ENCODE measurements around the gene CACNA1D.

The CACNA1D gene

GRCh38 chr3:53482227-53482626, 12.2 kb upstream of the CACNA1D start:
- no peak overlapping the region for H3K27ac ChIP-seq (ENCODE audit: low read depth in 2 of 2, low read length in 2 of 2)
- no peaks in the 10 kb centered on the region for H3K9me3 ChIP-seq (ENCODE audit: control insufficient read depth in 2 of 2, low read length in 2 of 2)
- no peaks in the 10 kb centered on the region for H3K36me3 ChIP-seq (ENCODE audit: control insufficient read depth in 2 of 2, insufficient read depth in 2 of 2, low read length in 2 of 2)
- H3K4me3 ChIP-seq (ENCODE audit: low read length in 2 of 2) = no peak overlapping the region
- H3K27me3 ChIP-seq (ENCODE audit: control insufficient read depth in 2 of 2, insufficient read depth in 2 of 2, low read length in 2 of 2) = no peaks in the 10 kb centered on the region
- H3K4me1 ChIP-seq (ENCODE audit: control insufficient read depth in 2 of 2, insufficient read depth in 2 of 2, low read length in 2 of 2) = peaks cover 18 to 25% of the 10 kb centered on the region in 2 donors
- H3K9ac ChIP-seq (ENCODE audit: low read depth in 1 of 2, low read length in 2 of 2) = no peak overlapping the region

GRCh38 chr3:53483821-53484220, 10.6 kb upstream of the CACNA1D start:
- Histone ChIP-seq H3K9me3 (ENCODE audit: control insufficient read depth in 2 of 2, low read length in 2 of 2) (no peaks in the 10 kb centered on the region), H3K36me3 (ENCODE audit: control insufficient read depth in 2 of 2, insufficient read depth in 2 of 2, low read length in 2 of 2) (no peaks in the 10 kb centered on the region), H3K27me3 (ENCODE audit: control insufficient read depth in 2 of 2, insufficient read depth in 2 of 2, low read length in 2 of 2) (no peaks in the 10 kb centered on the region), H3K9ac (ENCODE audit: low read depth in 1 of 2, low read length in 2 of 2) (no peak overlapping the region), H3K27ac (ENCODE audit: low read depth in 2 of 2, low read length in 2 of 2) (no peak overlapping the region), H3K4me1 (ENCODE audit: control insufficient read depth in 2 of 2, insufficient read depth in 2 of 2, low read length in 2 of 2) (peaks cover 12 to 16% of the 10 kb centered on the region in 2 donors), H3K4me3 (ENCODE audit: low read length in 2 of 2) (no peak overlapping the region)

- Histone ChIP-seq H3K4me1 (ENCODE audit: control insufficient read depth in 2 of 2, insufficient read depth in 2 of 2, low read length in 2 of 2) (peaks cover 5 to 16% of the 10 kb centered on the region in 2 donors), H3K27ac (ENCODE audit: low read depth in 2 of 2, low read length in 2 of 2) (no peak overlapping the region), H3K36me3 (ENCODE audit: control insufficient read depth in 2 of 2, insufficient read depth in 2 of 2, low read length in 2 of 2) (no peaks in the 10 kb centered on the region)
Measured at GRCh38 chr3:53484984-53485383, 9.4 kb upstream of the CACNA1D start.

GRCh38 chr3:53485675-53486403, 8.6 kb upstream of the CACNA1D start:
- Histone ChIP-seq H3K27ac (ENCODE audit: low read depth in 2 of 2, low read length in 2 of 2) (peak overlapping the region; percentile 27 to 35), H3K9ac (ENCODE audit: low read depth in 1 of 2, low read length in 2 of 2) (no peak overlapping the region), H3K27me3 (ENCODE audit: control insufficient read depth in 2 of 2, insufficient read depth in 2 of 2, low read length in 2 of 2) (no peaks in the 10 kb centered on the region), H3K4me1 (ENCODE audit: control insufficient read depth in 2 of 2, insufficient read depth in 2 of 2, low read length in 2 of 2) (peaks cover 5 to 18% of the 10 kb centered on the region in 2 donors), H3K36me3 (ENCODE audit: control insufficient read depth in 2 of 2, insufficient read depth in 2 of 2, low read length in 2 of 2) (no peaks in the 10 kb centered on the region), H3K9me3 (ENCODE audit: control insufficient read depth in 2 of 2, low read length in 2 of 2) (no peaks in the 10 kb centered on the region), H3K4me3 (ENCODE audit: low read length in 2 of 2) (no peak overlapping the region)

More at GRCh38 chr3:53484984-53485383, 9.4 kb upstream of the CACNA1D start:
- no peaks in the 10 kb centered on the region for H3K27me3 ChIP-seq (ENCODE audit: control insufficient read depth in 2 of 2, insufficient read depth in 2 of 2, low read length in 2 of 2)
- H3K9me3 ChIP-seq (ENCODE audit: control insufficient read depth in 2 of 2, low read length in 2 of 2) = no peaks in the 10 kb centered on the region
- H3K4me3 ChIP-seq (ENCODE audit: low read length in 2 of 2) = no peak overlapping the region
- no peak overlapping the region for H3K9ac ChIP-seq (ENCODE audit: low read depth in 1 of 2, low read length in 2 of 2)

- H3K27ac ChIP-seq (ENCODE audit: low read depth in 2 of 2, low read length in 2 of 2) = no peak overlapping the region
Measured at GRCh38 chr3:53486961-53487654, 7.3 kb upstream of the CACNA1D start.

GRCh38 chr3:53489386-53489785, 5.0 kb upstream of the CACNA1D start:
- Histone ChIP-seq H3K36me3 (ENCODE audit: control insufficient read depth in 2 of 2, insufficient read depth in 2 of 2, low read length in 2 of 2) (no peaks in the 10 kb centered on the region), H3K9me3 (ENCODE audit: control insufficient read depth in 2 of 2, low read length in 2 of 2) (no peaks in the 10 kb centered on the region), H3K27ac (ENCODE audit: low read depth in 2 of 2, low read length in 2 of 2) (no peak overlapping the region), H3K9ac (ENCODE audit: low read depth in 1 of 2, low read length in 2 of 2) (no peak overlapping the region), H3K4me3 (ENCODE audit: low read length in 2 of 2) (no peak overlapping the region), H3K4me1 (ENCODE audit: control insufficient read depth in 2 of 2, insufficient read depth in 2 of 2, low read length in 2 of 2) (peaks cover 12 to 21% of the 10 kb centered on the region in 2 donors), H3K27me3 (ENCODE audit: control insufficient read depth in 2 of 2, insufficient read depth in 2 of 2, low read length in 2 of 2) (no peaks in the 10 kb centered on the region)

More at GRCh38 chr3:53486961-53487654, 7.3 kb upstream of the CACNA1D start:
- peaks cover 5 to 18% of the 10 kb centered on the region in 2 donors for H3K4me1 ChIP-seq (ENCODE audit: control insufficient read depth in 2 of 2, insufficient read depth in 2 of 2, low read length in 2 of 2)
- no peaks in the 10 kb centered on the region for H3K36me3 ChIP-seq (ENCODE audit: control insufficient read depth in 2 of 2, insufficient read depth in 2 of 2, low read length in 2 of 2)
- H3K9me3 ChIP-seq (ENCODE audit: control insufficient read depth in 2 of 2, low read length in 2 of 2) = no peaks in the 10 kb centered on the region
- H3K4me3 ChIP-seq (ENCODE audit: low read length in 2 of 2) = no peak overlapping the region
- H3K9ac ChIP-seq (ENCODE audit: low read depth in 1 of 2, low read length in 2 of 2) = no peak overlapping the region
- no peaks in the 10 kb centered on the region for H3K27me3 ChIP-seq (ENCODE audit: control insufficient read depth in 2 of 2, insufficient read depth in 2 of 2, low read length in 2 of 2)

- Histone ChIP-seq H3K9me3 (ENCODE audit: control insufficient read depth in 2 of 2, low read length in 2 of 2) (no peaks in the 10 kb centered on the region), H3K9ac (ENCODE audit: low read depth in 1 of 2, low read length in 2 of 2) (no peak overlapping the region), H3K27me3 (ENCODE audit: control insufficient read depth in 2 of 2, insufficient read depth in 2 of 2, low read length in 2 of 2) (no peaks in the 10 kb centered on the region), H3K4me1 (ENCODE audit: control insufficient read depth in 2 of 2, insufficient read depth in 2 of 2, low read length in 2 of 2) (peaks cover 12 to 21% of the 10 kb centered on the region in 2 donors), H3K36me3 (ENCODE audit: control insufficient read depth in 2 of 2, insufficient read depth in 2 of 2, low read length in 2 of 2) (no peaks in the 10 kb centered on the region), H3K4me3 (ENCODE audit: low read length in 2 of 2) (no peak overlapping the region), H3K27ac (ENCODE audit: low read depth in 2 of 2, low read length in 2 of 2) (no peak overlapping the region)
Measured at GRCh38 chr3:53489787-53490458, 4.5 kb upstream of the CACNA1D start.

- Histone ChIP-seq H3K4me1 (ENCODE audit: control insufficient read depth in 2 of 2, insufficient read depth in 2 of 2, low read length in 2 of 2) (peaks cover 18 to 24% of the 10 kb centered on the region in 2 donors), H3K27me3 (ENCODE audit: control insufficient read depth in 2 of 2, insufficient read depth in 2 of 2, low read length in 2 of 2) (peaks cover under 1 to 6% of the 10 kb centered on the region in 2 donors), H3K9me3 (ENCODE audit: control insufficient read depth in 2 of 2, low read length in 2 of 2) (no peaks in the 10 kb centered on the region), H3K27ac (ENCODE audit: low read depth in 2 of 2, low read length in 2 of 2) (no peak overlapping the region), H3K9ac (ENCODE audit: low read depth in 1 of 2, low read length in 2 of 2) (no peak overlapping the region), H3K4me3 (ENCODE audit: low read length in 2 of 2) (no peak overlapping the region), H3K36me3 (ENCODE audit: control insufficient read depth in 2 of 2, insufficient read depth in 2 of 2, low read length in 2 of 2) (no peaks in the 10 kb centered on the region)
Measured at GRCh38 chr3:53490459-53490968, 3.9 kb upstream of the CACNA1D start.

GRCh38 chr3:53491276-53491675, 3.1 kb upstream of the CACNA1D start:
- Histone ChIP-seq H3K4me3 (ENCODE audit: low read length in 2 of 2) (no peak overlapping the region), H3K9me3 (ENCODE audit: control insufficient read depth in 2 of 2, low read length in 2 of 2) (no peaks in the 10 kb centered on the region), H3K4me1 (ENCODE audit: control insufficient read depth in 2 of 2, insufficient read depth in 2 of 2, low read length in 2 of 2) (peaks cover 18 to 20% of the 10 kb centered on the region in 2 donors), H3K27ac (ENCODE audit: low read depth in 2 of 2, low read length in 2 of 2) (no peak overlapping the region), H3K27me3 (ENCODE audit: control insufficient read depth in 2 of 2, insufficient read depth in 2 of 2, low read length in 2 of 2) (peaks cover 2 to 6% of the 10 kb centered on the region in 2 donors), H3K9ac (ENCODE audit: low read depth in 1 of 2, low read length in 2 of 2) (no peak overlapping the region), H3K36me3 (ENCODE audit: control insufficient read depth in 2 of 2, insufficient read depth in 2 of 2, low read length in 2 of 2) (no peaks in the 10 kb centered on the region)

- Histone ChIP-seq H3K9me3 (ENCODE audit: control insufficient read depth in 2 of 2, low read length in 2 of 2) (no peaks in the 10 kb centered on the region), H3K36me3 (ENCODE audit: control insufficient read depth in 2 of 2, insufficient read depth in 2 of 2, low read length in 2 of 2) (no peaks in the 10 kb centered on the region), H3K27ac (ENCODE audit: low read depth in 2 of 2, low read length in 2 of 2) (peak overlapping the region; percentile 70 to 75), H3K4me1 (ENCODE audit: control insufficient read depth in 2 of 2, insufficient read depth in 2 of 2, low read length in 2 of 2) (peaks cover 16 to 17% of the 10 kb centered on the region in 2 donors), H3K4me3 (ENCODE audit: low read length in 2 of 2) (peak overlapping the region; percentile 65 to 69), H3K9ac (ENCODE audit: low read depth in 1 of 2, low read length in 2 of 2) (peak overlapping the region; percentile 60 to 63), H3K27me3 (ENCODE audit: control insufficient read depth in 2 of 2, insufficient read depth in 2 of 2, low read length in 2 of 2) (peaks cover 2 to 6% of the 10 kb centered on the region in 2 donors)
Measured at GRCh38 chr3:53493595-53493962, 832 bp upstream of the CACNA1D start.
